HepG2 (cell line): ENCODE data around the gene LRRC27. TPM values are rescaled to one million over a fixed set of nuclear protein-coding genes. Genes with fewer than 3 reads are reported as not detected.
A peak's percentile ranks its signal among the peaks of the same experiment; 100 is the strongest.

Experiments
- NFIC ChIP-seq: IDR thresholded peaks from 2 replicates; pipeline ENCODE4 v1.6.1; 2012; ENCODE audit warnings: mild to moderate bottlenecking, low read length, inconsistent platforms
- SAP130 ChIP-seq: IDR thresholded peaks from 2 replicates; pipeline ENCODE4 v1.6.1; 2016; ENCODE audit warnings: low read depth
- TFE3 ChIP-seq: IDR thresholded peaks from 2 replicates; pipeline ENCODE4 v1.6.1; 2016
- ZBTB1 ChIP-seq: sonication (generic); formaldehyde crosslinking; IDR thresholded peaks from 2 replicates; pipeline ENCODE4 v1.4.0; 2020; ENCODE audit warnings: missing genetic modification reagents, borderline replicate concordance
- ZBTB40 ChIP-seq, 2 experiments: fragments of 450-650 bp in 1 of 2; sonication (generic) in 1 of 2; formaldehyde crosslinking in 1 of 2; IDR thresholded peaks; 2 replicates each; pipeline versions ENCODE4 v1.6.1 to v1.8.0; 2016 to 2022; ENCODE audit warnings: antibody characterized with exemption in 1 of 2, mild to moderate bottlenecking in 1 of 2, missing genetic modification reagents in 1 of 2
- ZGPAT ChIP-seq: IDR thresholded peaks from 2 replicates; pipeline ENCODE4 v1.6.1; 2016; ENCODE audit warnings: mild to moderate bottlenecking
- ZNF510 ChIP-seq: sonication (generic); formaldehyde crosslinking; IDR thresholded peaks from 2 replicates; pipeline ENCODE4 v1.4.0; 2020; ENCODE audit warnings: low read depth, mild to moderate bottlenecking, missing genetic modification reagents
- ZNF646 ChIP-seq: sonication (generic); formaldehyde crosslinking; IDR thresholded peaks from 2 replicates; pipeline ENCODE4 v1.9.0; 2021; ENCODE audit warnings: mild to moderate bottlenecking, missing genetic modification reagents
- polyA plus RNA-seq, 8 experiments: library from polyadenylated mRNA; depleted of rRNA in 3 of 8; stranded (reverse) in 7 of 8; unstranded in 1 of 8; fragments of >200 nt; fragmentation: Illumina TruSeq in 4 of 8; extraction: Trizol in 4 of 8; gene quantifications; 2 replicates each; pipeline versions ENCODE4 v1.2.1 to v1.2.3, GENCODE V29; 2011 to 2016; ENCODE audit warnings: low read depth in 4 of 8, missing spikeins in 1 of 8, mixed read lengths in 1 of 8; ENCODE audit not compliant: insufficient read depth in 1 of 8
- total RNA-seq, 5 experiments: library from RNA; depleted of rRNA; stranded (reverse); fragments of >200 nt; fragmentation: Illumina TruSeq; extraction: Trizol; gene quantifications; 2 replicates each; pipeline ENCODE4 v1.2.3, GENCODE V29; 2016; ENCODE audit warnings: low read depth in 1 of 5

LRRC27 gene
- total and polyA plus RNA-seq, 2 of the 13 experiments (the other 11 are each of a cell fraction or from before 2014, with no cell fraction given) = 4.2 to 4.6 TPM

GRCh38 chr10:132395704-132396493, 63.9 kb downstream of the LRRC27 start (continued):
- no peak for TF ChIP-seq ZBTB40 (IDR thresholded peaks at IDR 0.05)
- TF ChIP-seq ZBTB40 (CRISPR knock-in tag; IDR thresholded peaks at IDR 0.05) = no peak; the same call in 1 of the 2 replicates
- no peak for TF ChIP-seq ZNF510 (CRISPR knock-in tag)
- TF ChIP-seq TFE3 = no peak
- TF ChIP-seq ZGPAT (CRISPR knock-in tag) = peak; percentile 74; the same call in 1 of the 2 replicates
- TF ChIP-seq NFIC = no peak
- TF ChIP-seq ZBTB1 (CRISPR knock-in tag) = no peak
- no peak for TF ChIP-seq ZNF646
- peak; percentile 76 for TF ChIP-seq SAP130
